DND-41 (cell line): Measurements from ENCODE around the gene AKAP8.

ENCODE experiments used
- ATAC-seq: fragments of 200-7000 bp; cut with Tn5 transposase; 3 replicates; pipeline ENCODE4 v1.9.1; 2021; ENCODE audit warnings: low read depth; ENCODE audit not compliant: insufficient read depth
- DNase-seq: peaks from one replicate; pipeline ENCODE4 v3.0.0-alpha.2; 2020
- H2AFZ ChIP-seq: 2 replicates; pipeline ENCODE4 v1.6.0; 2012; ENCODE audit warnings: low read depth, low read length
- H3K27ac ChIP-seq: 2 replicates; pipeline ENCODE4 v1.5.1; 2012; ENCODE audit warnings: low read length, inconsistent platforms
- H3K27me3 ChIP-seq: fragments of 200-600 bp; sonication (generic); 2 replicates; pipeline ENCODE4 v1.6.0; 2012; ENCODE audit warnings: low read length, mild to moderate bottlenecking, inconsistent platforms; ENCODE audit not compliant: insufficient read depth, poor library complexity
- H3K36me3 ChIP-seq: 2 replicates; pipeline ENCODE4 v1.5.1; 2012; ENCODE audit warnings: low read length, inconsistent platforms; ENCODE audit not compliant: insufficient read depth
- H3K4me1 ChIP-seq: 2 replicates; pipeline ENCODE4 v1.5.1; 2012; ENCODE audit warnings: mild to moderate bottlenecking, low read length; ENCODE audit not compliant: insufficient read depth
- H3K4me2 ChIP-seq: 2 replicates; pipeline ENCODE4 v1.6.0; 2012; ENCODE audit warnings: mild to moderate bottlenecking, moderate library complexity, low read length, inconsistent platforms; ENCODE audit not compliant: insufficient read depth
- H3K4me3 ChIP-seq, 2 experiments: fragments of 200-600 bp in 1 of 2; shearing (Covaris generic) in 1 of 2; 2 replicates each; pipeline ENCODE4 v1.5.1; 2012 to 2016; ENCODE audit warnings: inconsistent platforms in 2 of 2, low read length in 2 of 2, mild to moderate bottlenecking in 2 of 2, low read depth in 1 of 2, moderate library complexity in 1 of 2
- H3K79me2 ChIP-seq: 2 replicates; pipeline ENCODE4 v1.6.0; 2012; ENCODE audit warnings: low read length, inconsistent platforms; ENCODE audit not compliant: insufficient read depth
- H3K9ac ChIP-seq: 2 replicates; pipeline ENCODE4 v1.6.0; 2012; ENCODE audit warnings: low read depth, mild to moderate bottlenecking, inconsistent platforms, low read length, moderate library complexity
- H3K9me3 ChIP-seq: 2 replicates; pipeline ENCODE4 v1.5.1; 2012; ENCODE audit warnings: low read length, moderate library complexity, mild to moderate bottlenecking, inconsistent platforms; ENCODE audit not compliant: insufficient read depth, severe bottlenecking
- H4K20me1 ChIP-seq: 2 replicates; pipeline ENCODE4 v1.6.0; 2012; ENCODE audit warnings: low read length; ENCODE audit not compliant: insufficient read depth
- CTCF ChIP-seq: IDR thresholded peaks from 2 replicates; pipeline ENCODE4 v1.5.1; 2012; ENCODE audit warnings: borderline replicate concordance, low read length, moderate library complexity, mild to moderate bottlenecking; ENCODE audit not compliant: poor library complexity, severe bottlenecking; ENCODE audit errors: extremely low read depth
- EZH2 ChIP-seq: IDR thresholded peaks from 3 replicates; pipeline ENCODE4 v1.6.1; 2012; ENCODE audit warnings: borderline replicate concordance, low read depth, mild to moderate bottlenecking, moderate library complexity, low read length, inconsistent platforms; ENCODE audit not compliant: severe bottlenecking

The AKAP8 gene

GRCh38 chr19:15379999-15380647 is 536 bp upstream of the AKAP8 start:
- DNase-seq (no peak), ATAC-seq (peak; percentile 54)
- Histone ChIP-seq H3K79me2 (peaks cover 56% of the 10 kb centered on the region), H4K20me1 (peaks cover 30% of the 10 kb centered on the region), H3K4me3 (peak overlapping the region; percentile 40 to 99), H3K4me1 (peaks cover 42% of the 10 kb centered on the region), H3K27ac (peak overlapping the region; percentile 63), H3K9ac (peak overlapping the region; percentile 93), H3K36me3 (peaks cover 14% of the 10 kb centered on the region), H3K27me3 (no peaks in the 10 kb centered on the region), H2AFZ (peak overlapping the region; percentile 75), H3K9me3 (no peaks in the 10 kb centered on the region), H3K4me2 (peak overlapping the region; percentile 80)
- no peak for TF ChIP-seq EZH2
- TF ChIP-seq CTCF, result peak; percentile 21

- Histone ChIP-seq H3K9me3 (no peaks in the 10 kb centered on the region), H3K4me3 (peak overlapping the region; percentile 99), H3K9ac (peak overlapping the region; percentile 93), H2AFZ (peak overlapping the region; percentile 98), H3K79me2 (peaks cover 72% of the 10 kb centered on the region), H3K4me2 (peak overlapping the region; percentile 74), H3K27ac (peak overlapping the region; percentile 100), H3K4me1 (peaks cover 45% of the 10 kb centered on the region), H3K36me3 (peaks cover 29% of the 10 kb centered on the region), H3K27me3 (no peaks in the 10 kb centered on the region), H4K20me1 (peaks cover 45% of the 10 kb centered on the region)
- DNase-seq (peak; percentile 66), ATAC-seq (no peak)
- no peak for TF ChIP-seq EZH2
- TF ChIP-seq CTCF, result no peak
Measured at GRCh38 chr19:15378534-15379082, 979 bp downstream of the AKAP8 start.

- H3K4me1 ChIP-seq, result peaks cover 27% of the 10 kb centered on the region
- H3K27ac ChIP-seq, result no peak overlapping the region; the same call in 1 of the 2 replicates
- H3K79me2 ChIP-seq, result peaks cover 88% of the 10 kb centered on the region
- H3K4me3 ChIP-seq, result no peak overlapping the region
- no peaks in the 10 kb centered on the region for H3K27me3 ChIP-seq
- TF ChIP-seq EZH2 (no peak), CTCF (no peak)
- H3K4me2 ChIP-seq, result peak overlapping the region; percentile 26; the same call in 1 of the 2 replicates
- DNase-seq (no peak), ATAC-seq (no peak)
- H3K36me3 ChIP-seq, result peaks cover 55% of the 10 kb centered on the region
- H3K9ac ChIP-seq, result no peak overlapping the region
- no peaks in the 10 kb centered on the region for H3K9me3 ChIP-seq
- no peak overlapping the region for H2AFZ ChIP-seq
- H4K20me1 ChIP-seq, result peaks cover 72% of the 10 kb centered on the region
Measured at GRCh38 chr19:15374796-15375440, 4.7 kb downstream of the AKAP8 start.
